AG04450 (cell line): ENCODE results near the gene SKAP1. TPM values are rescaled to one million over a fixed set of nuclear protein-coding genes. Genes with fewer than 3 reads are reported as not detected.
"Not testable (repeated sequence)": the region's sequence is repeated elsewhere in the genome, so short reads cannot be mapped to it uniquely, and the experiment has no call there.

ENCODE experiments used
- CTCF ChIA-PET: fragments of 300-600, 350-600 bp; formaldehyde crosslinking; extraction: SDS; loops from one replicate; lab custom pipeline; 2022; ENCODE audit warnings: antibody characterized with exemption, inconsistent platforms; lab: Charles Lee
- POLR2A ChIA-PET: fragments of 350-600 bp; formaldehyde crosslinking; extraction: SDS; loops from one replicate; lab custom pipeline; 2021; ENCODE audit warnings: antibody characterized with exemption, inconsistent platforms; lab: Yijun Ruan, JAX
- DNase-seq: peaks from one replicate; pipeline ENCODE4 v3.0.0-alpha.2; 2011; ENCODE audit warnings: low read depth, low spot score
- H3K27ac ChIP-seq: one replicate; pipeline ENCODE4 v1.5.1; 2012; ENCODE audit warnings: low read depth, low read length, control low read depth
- H3K27me3 ChIP-seq: one replicate; pipeline ENCODE4 v1.6.0; 2012; ENCODE audit warnings: low read length; ENCODE audit not compliant: control insufficient read depth, insufficient read depth
- H3K4me3 ChIP-seq: 2 replicates; pipeline ENCODE4 v1.5.1; 2011; ENCODE audit warnings: mild to moderate bottlenecking, low read depth, low read length, control low read depth
- H3K9me3 ChIP-seq: 2 replicates; pipeline ENCODE4 v1.5.1; 2012; ENCODE audit warnings: low read length; ENCODE audit not compliant: control insufficient read depth, insufficient read depth
- polyA plus RNA-seq: library from polyadenylated mRNA; depleted of rRNA; stranded (reverse); fragments of >200 nt; gene quantifications from 2 replicates; pipeline ENCODE4 v1.2.3, GENCODE V29; 2011
- TF ChIP-seq, protein P1 (sequence below): IDR thresholded peaks from 2 replicates; pipeline ENCODE4 v1.5.1; 2011; ENCODE audit warnings: low read depth, low read length, control low read depth, inconsistent platforms

Gene SKAP1
- polyA plus RNA-seq, 1 experiment, result not detected

DNA sequence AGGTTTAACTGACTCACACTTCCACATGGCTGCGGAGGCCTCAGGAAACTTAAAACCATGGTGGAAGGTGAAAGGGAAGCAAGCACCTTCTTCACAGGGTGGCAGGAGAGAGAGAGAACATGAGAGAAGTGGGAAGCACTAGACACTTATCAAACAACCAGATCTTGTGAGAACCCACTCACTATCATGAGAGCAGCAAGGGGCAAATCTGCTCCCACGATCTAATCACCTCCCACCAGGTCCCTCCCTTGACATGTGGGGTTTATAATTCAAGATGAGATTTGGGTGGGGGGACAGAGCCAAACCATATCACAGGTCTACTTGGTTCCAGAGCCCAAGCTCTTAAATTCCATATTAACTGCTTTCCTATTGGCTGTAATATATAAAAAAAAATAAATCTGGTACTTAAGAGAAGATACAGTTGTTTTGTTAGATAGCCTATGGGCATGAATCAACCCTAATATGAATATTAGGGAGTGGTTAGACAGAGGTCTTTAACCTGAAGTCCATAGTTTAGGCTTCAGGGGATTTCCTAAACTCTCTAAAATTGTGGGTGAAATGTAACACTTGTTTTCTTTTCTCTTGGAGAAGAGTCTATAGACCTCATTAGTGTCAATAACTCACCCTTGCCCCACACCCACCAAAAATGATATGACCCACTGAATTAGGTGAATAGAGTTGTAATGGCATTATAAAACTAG lies 56.7 kb downstream of the SKAP1 start:
- peaks cover 11% of the 10 kb centered on the region for H3K27me3 ChIP-seq
- H3K4me3 ChIP-seq, result no peak overlapping the region
- TF ChIP-seq, protein P1, sequence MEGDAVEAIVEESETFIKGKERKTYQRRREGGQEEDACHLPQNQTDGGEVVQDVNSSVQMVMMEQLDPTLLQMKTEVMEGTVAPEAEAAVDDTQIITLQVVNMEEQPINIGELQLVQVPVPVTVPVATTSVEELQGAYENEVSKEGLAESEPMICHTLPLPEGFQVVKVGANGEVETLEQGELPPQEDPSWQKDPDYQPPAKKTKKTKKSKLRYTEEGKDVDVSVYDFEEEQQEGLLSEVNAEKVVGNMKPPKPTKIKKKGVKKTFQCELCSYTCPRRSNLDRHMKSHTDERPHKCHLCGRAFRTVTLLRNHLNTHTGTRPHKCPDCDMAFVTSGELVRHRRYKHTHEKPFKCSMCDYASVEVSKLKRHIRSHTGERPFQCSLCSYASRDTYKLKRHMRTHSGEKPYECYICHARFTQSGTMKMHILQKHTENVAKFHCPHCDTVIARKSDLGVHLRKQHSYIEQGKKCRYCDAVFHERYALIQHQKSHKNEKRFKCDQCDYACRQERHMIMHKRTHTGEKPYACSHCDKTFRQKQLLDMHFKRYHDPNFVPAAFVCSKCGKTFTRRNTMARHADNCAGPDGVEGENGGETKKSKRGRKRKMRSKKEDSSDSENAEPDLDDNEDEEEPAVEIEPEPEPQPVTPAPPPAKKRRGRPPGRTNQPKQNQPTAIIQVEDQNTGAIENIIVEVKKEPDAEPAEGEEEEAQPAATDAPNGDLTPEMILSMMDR, result no peak
- no peaks in the 10 kb centered on the region for H3K9me3 ChIP-seq
- ChIA-PET POLR2A (no interaction called here), CTCF (interaction anchor here (0.6 to 1.2 kb wide), 2 partner anchors 11 to 22 kb away, joined by 3 read pairs; no protein-coding TSS in a partner anchor)
- DNase-seq, result no peak
- H3K27ac ChIP-seq, result no peak overlapping the region

GRCh38 chr17:48368967-48369366 lies 61.0 kb downstream of the SKAP1 start:
- CTCF ChIA-PET, H3K9me3 ChIP-seq, POLR2A ChIA-PET, DNase-seq, H3K27ac ChIP-seq, H3K4me3 ChIP-seq: not testable (repeated sequence)
- peaks cover 20% of the 10 kb centered on the region for H3K27me3 ChIP-seq

- ChIA-PET CTCF (no interaction called here), POLR2A (no interaction called here)
- DNase-seq, result no peak
- no peaks in the 10 kb centered on the region for H3K9me3 ChIP-seq
- H3K27me3 ChIP-seq, result peaks cover 26% of the 10 kb centered on the region
- no peak overlapping the region for H3K4me3 ChIP-seq
- TF ChIP-seq, protein P1, result no peak
- no peak overlapping the region for H3K27ac ChIP-seq
Measured at GRCh38 chr17:48368352-48368908, 61.6 kb downstream of the SKAP1 start.

DNA sequence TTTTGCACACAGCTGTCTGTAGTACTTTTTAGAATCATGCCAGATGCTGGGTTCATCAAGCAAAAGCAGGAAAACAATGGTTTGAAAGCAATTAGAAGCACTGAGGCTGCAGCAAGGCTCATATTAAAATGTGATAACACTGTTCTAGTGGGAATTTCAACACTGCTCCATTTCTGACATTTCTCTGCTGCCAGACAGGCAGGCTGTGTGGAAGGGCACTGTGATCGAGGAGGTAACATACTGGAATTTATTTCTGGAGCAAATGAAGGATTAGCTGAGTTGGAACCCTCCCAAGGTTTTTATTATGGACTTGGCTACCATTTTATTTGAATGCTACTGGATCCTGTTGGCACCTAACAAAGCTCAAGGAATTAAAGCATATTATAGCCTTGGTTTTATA lies 66.9 kb downstream of the SKAP1 start:
- TF ChIP-seq, protein P1, result no peak
- no peak overlapping the region for H3K4me3 ChIP-seq
- no peaks in the 10 kb centered on the region for H3K9me3 ChIP-seq
- ChIA-PET POLR2A (no interaction called here), CTCF (interaction anchor here (0.9 to 4.9 kb wide), 5 partner anchors 12 to 256 kb away, joined by 3 to 30 read pairs (median 3); no protein-coding TSS in a partner anchor)
- DNase-seq, result no peak
- H3K27me3 ChIP-seq, result peaks cover 42% of the 10 kb centered on the region
- H3K27ac ChIP-seq, result no peak overlapping the region

DNA sequence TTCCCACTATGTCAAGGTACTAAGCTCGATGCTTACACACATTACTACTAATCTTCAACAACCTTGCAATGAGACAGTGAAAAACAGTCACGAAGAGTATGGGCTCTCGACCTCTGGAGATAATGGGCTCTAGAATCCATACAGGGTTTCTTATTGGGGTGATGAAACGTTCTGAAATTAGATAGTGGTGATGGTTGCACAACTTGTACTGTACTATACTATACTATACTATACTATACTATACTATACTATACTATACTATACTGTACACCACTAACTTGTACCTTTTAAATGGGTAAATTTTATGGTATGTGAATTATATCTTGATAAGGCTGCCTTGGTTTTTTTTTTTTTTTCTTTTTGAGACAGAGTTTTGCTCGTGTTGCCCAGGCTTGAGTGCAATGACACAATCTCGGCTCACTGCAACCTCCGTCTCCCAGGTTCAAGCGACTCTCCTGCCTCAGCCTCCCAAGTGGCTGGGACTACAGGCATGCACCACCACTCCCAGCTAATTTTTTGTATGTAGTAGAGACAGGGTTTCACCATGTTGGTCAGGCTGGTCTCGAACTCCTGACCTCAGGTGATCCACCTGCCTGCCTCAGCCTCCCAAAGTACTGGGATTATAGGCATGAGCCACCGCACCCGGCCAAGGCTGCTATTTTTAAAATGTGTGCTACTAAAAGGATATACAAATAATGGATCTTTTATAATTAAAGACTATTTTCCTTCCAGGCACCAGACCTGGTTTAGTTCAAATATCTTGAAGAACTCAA lies 69.0 kb downstream of the SKAP1 start:
- H3K27ac ChIP-seq, H3K9me3 ChIP-seq, POLR2A ChIA-PET, H3K4me3 ChIP-seq, DNase-seq: not testable (repeated sequence)
- H3K27me3 ChIP-seq, result peaks cover 34% of the 10 kb centered on the region
- CTCF ChIA-PET, result interaction anchor here (4.9 kb wide), 1 partner anchor 10 kb away, joined by 30 read pairs; no protein-coding TSS in a partner anchor
